Psoas muscle (tissue), 8 donors: ENCODE measurements around the gene PAX8. TPM values are rescaled to one million over a fixed set of nuclear protein-coding genes. Genes with fewer than 3 reads are reported as not detected.
A peak's percentile ranks its signal among the peaks of the same experiment; 100 is the strongest.
"Not testable (repeated sequence)": the region's sequence is repeated elsewhere in the genome, so short reads cannot be mapped to it uniquely, and the experiment has no call there.

Experiments
- ATAC-seq, 4 donors: fragments of 200-7000 bp; cut with Tn5 transposase; one replicate each; pipeline ENCODE4 v1.9.1; 2020; ENCODE audit warnings: moderate library complexity in 3 of 4, mild to moderate bottlenecking in 2 of 4
- DNase-seq, 2 donors: peaks; one replicate each; pipeline ENCODE4 v3.0.0-alpha.2; 2020
- H3K27ac ChIP-seq: fragments of 200-600 bp; one replicate; pipeline ENCODE4 v1.8.0; 2022
- H3K27me3 ChIP-seq, 3 donors: fragments of 200-600 bp in 1 of 3; one replicate each; pipeline versions ENCODE4 v1.6.1 to v1.8.0; 2013 to 2022; ENCODE audit warnings: low read length in 2 of 3, mild to moderate bottlenecking in 2 of 3, moderate library complexity in 1 of 3; ENCODE audit not compliant: insufficient read depth in 3 of 3
- H3K36me3 ChIP-seq, 2 donors: fragments of 200-600 bp in 1 of 2; one replicate each; pipeline versions ENCODE4 v1.6.1 to v1.8.0; 2013 to 2022; ENCODE audit warnings: low read depth in 1 of 2, mild to moderate bottlenecking in 1 of 2, moderate library complexity in 1 of 2; ENCODE audit not compliant: insufficient read depth in 1 of 2
- H3K4me1 ChIP-seq: fragments of 200-600 bp; one replicate; pipeline ENCODE4 v1.8.0; 2022
- H3K4me3 ChIP-seq: fragments of 200-600 bp; one replicate; pipeline ENCODE4 v1.8.0; 2022; ENCODE audit warnings: mild to moderate bottlenecking
- H3K9me3 ChIP-seq: fragments of 200-600 bp; one replicate; pipeline ENCODE4 v1.8.0; 2022
- CTCF ChIP-seq: fragments of 200-600 bp; IDR thresholded peaks from one replicate; pipeline ENCODE4 v1.8.0; 2022; ENCODE audit warnings: antibody characterized with exemption
- WGBS, 3 donors: extraction: QIAGEN DNeasy Blood & Tissue Kit; methylation state at CpG; one replicate each; pipeline versions ENCODE4 v1.1.6 to v1.1.7; 2013; 5-methylcytosine and 5-hydroxymethylcytosine counted together
- intact Hi-C, 2 donors: fragments of 100-400 bp; cut with DNase I; formaldehyde crosslinking; loops; one replicate each; pipeline versions ENCODE4 v1.11.0 to v1.14.2; 2022
- polyA plus RNA-seq, 3 donors: library from polyadenylated mRNA; stranded (reverse); fragments of 200-250 nt; gene quantifications; one replicate each; pipeline ENCODE4 v1.2.3, GENCODE V29; 2013
- total RNA-seq, 4 donors: library from RNA; stranded (reverse); fragmentation: NEBNext Ultra II Directional in 2 of 4; extraction: Animal tissue kit (Norgen Biotek cat#: 25700) in 2 of 4; gene quantifications; one replicate each; pipeline versions ENCODE4 v1.2.1 to v1.2.4, GENCODE V29; 2021 to 2023
- donor health status: healthy with polysubstance abuse.
- donor health status: DM: no; HTN: no; CAD: no; lungs with moderate emphysema.
- donor health status: Bipolar disorder and iron deficiency.
- donor health status: healthy.
- donor health status: DM: yes; HTN: yes; CAD: no.
- donor health status: DM: no; HTN: no; CAD: no.
- donor health status: DM: no; HTN: no; CAD: no.
- donor health status: DM: yes; HTN: yes; CAD: no.

The PAX8 gene
- total and polyA plus RNA-seq, 7 donors: 0.12 to 3.1 (median 0.35) TPM; not detected in 1

- peak; percentile 89 to 93 for DNase-seq
- Histone ChIP-seq H3K4me3 (no peak overlapping the region), H3K9me3 (no peaks in the 10 kb centered on the region), H3K36me3 (no peaks in the 10 kb centered on the region), H3K27me3 (no peaks in the 10 kb centered on the region), H3K4me1 (peaks cover 20% of the 10 kb centered on the region), H3K27ac (peak overlapping the region; percentile 71)
- 12 to 16% (median 14%) methylated on average over 15 of the region's 15 CpGs for whole genome bisulfite sequencing, 3 donors
- intact Hi-C loops: no loop called here
- ATAC-seq: peak; percentile 64 to 79 (median 68)
- no peak for TF ChIP-seq CTCF
Observed at GRCh38 chr2:113240150-113240914, 38.4 kb downstream of the PAX8 start.

- Histone ChIP-seq H3K27me3 (no peaks in the 10 kb centered on the region), H3K4me3 (no peak overlapping the region), H3K36me3 (no peaks in the 10 kb centered on the region), H3K9me3 (no peaks in the 10 kb centered on the region), H3K4me1 (peaks cover 20% of the 10 kb centered on the region), H3K27ac (peak overlapping the region; percentile 71)
- no peak for TF ChIP-seq CTCF
- WGBS, 3 donors: 95 to 96% (median 95%) methylated on average over 9 of the region's 9 CpGs
- no peak for ATAC-seq
- DNase-seq: no peak
- intact Hi-C loops: no loop called here
Observed at GRCh38 chr2:113238871-113239839, 39.6 kb downstream of the PAX8 start.

GRCh38 chr2:113237604-113238160 is 41.0 kb downstream of the PAX8 start:
- Histone ChIP-seq H3K9me3 (no peaks in the 10 kb centered on the region), H3K4me3 (no peak overlapping the region), H3K36me3 (no peaks in the 10 kb centered on the region), H3K4me1 (peaks cover 20% of the 10 kb centered on the region), H3K27me3 (no peaks in the 10 kb centered on the region), H3K27ac (no peak overlapping the region)
- TF ChIP-seq CTCF: no peak
- intact Hi-C loops: loop anchor here in 1 of 2 donors (2.0 kb wide), 1 partner anchor 23 kb away; no protein-coding TSS in a partner anchor
- DNase-seq (no peak), ATAC-seq (no peak)
- 76 to 89% (median 88%) methylated on average over 9 of the region's 9 CpGs for WGBS, 3 donors

GRCh38 chr2:113236367-113237159 is 42.2 kb downstream of the PAX8 start:
- H3K27me3 ChIP-seq: no peaks in the 10 kb centered on the region
- intact Hi-C loops: loop anchor here in 1 of 2 donors (2.0 kb wide), 1 partner anchor 22 kb away; no protein-coding TSS in a partner anchor
- no peaks in the 10 kb centered on the region for H3K36me3 ChIP-seq
- ATAC-seq (no peak), DNase-seq (no peak)
- H3K27ac ChIP-seq: no peak overlapping the region
- no peak overlapping the region for H3K4me3 ChIP-seq
- TF ChIP-seq CTCF: no peak
- peaks cover 20% of the 10 kb centered on the region for H3K4me1 ChIP-seq
- no peaks in the 10 kb centered on the region for H3K9me3 ChIP-seq
- 59 to 89% (median 89%) methylated on average over 32 to 38 of the region's 38 CpGs for WGBS, 3 donors

- intact Hi-C loops: loop anchor here in 1 of 2 donors (2.0 kb wide), 1 partner anchor 21 kb away; no protein-coding TSS in a partner anchor
- H3K36me3 ChIP-seq, H3K27me3 ChIP-seq, H3K9me3 ChIP-seq, H3K4me3 ChIP-seq, H3K27ac ChIP-seq: not testable (repeated sequence)
- peaks cover 12% of the 10 kb centered on the region for H3K4me1 ChIP-seq
- DNase-seq (peak in 1 of 2 donors; percentile 65), ATAC-seq (peak in 2 of 4 donors; percentile 58 to 68)
- WGBS, 3 donors: 55 to 98% (median 94%) methylated on average over 34 to 71 of the region's 74 CpGs
Observed at GRCh38 chr2:113235347-113236226, 43.1 kb downstream of the PAX8 start.
